ENCODE results near the gene BIRC3.

- TF ChIP-seq CTCF (IDR thresholded peaks at IDR 0.05) (no peak), SIN3A (IDR thresholded peaks at IDR 0.05; ENCODE audit: borderline replicate concordance, insufficient read depth, low read depth, low read length) (no peak)
These were observed 31.0 kb upstream of the BIRC3 start for GRCh38 chr11:102286292-102286691.
